GM12873 (cell line): ENCODE data around the gene STPG3.

Experiments used
- TF ChIP-seq, protein P1 (sequence below): IDR thresholded peaks from 2 replicates; pipeline ENCODE4 v1.5.1; 2012; ENCODE audit warnings: low read depth, mild to moderate bottlenecking, moderate library complexity, low read length, control low read depth; ENCODE audit not compliant: insufficient read depth; ENCODE audit errors: missing control alignments

The STPG3 gene

DNA sequence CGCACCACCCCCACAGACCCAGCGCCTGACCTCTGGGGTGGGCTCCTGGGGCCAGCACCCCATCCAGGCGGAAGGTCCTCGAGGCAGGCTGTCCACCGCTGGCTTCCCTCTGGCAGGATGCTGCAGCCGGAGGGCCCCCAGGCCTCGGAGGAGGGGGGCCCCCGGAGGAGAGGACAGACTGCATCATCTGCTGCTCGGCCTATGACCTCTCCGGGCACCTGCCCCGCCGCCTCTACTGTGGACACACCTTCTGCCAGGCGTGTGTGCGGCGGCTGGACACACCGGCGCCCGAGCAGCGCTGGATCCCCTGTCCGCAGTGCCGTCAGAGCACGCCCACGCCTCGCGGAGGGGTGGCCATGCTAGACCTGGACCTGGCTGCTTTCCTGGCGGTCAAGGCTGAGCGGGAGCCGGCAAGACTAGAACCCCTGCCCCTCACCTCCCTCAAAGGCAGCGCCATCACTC, 22.5 kb upstream of the STPG3 start:
- TF ChIP-seq, protein P1, sequence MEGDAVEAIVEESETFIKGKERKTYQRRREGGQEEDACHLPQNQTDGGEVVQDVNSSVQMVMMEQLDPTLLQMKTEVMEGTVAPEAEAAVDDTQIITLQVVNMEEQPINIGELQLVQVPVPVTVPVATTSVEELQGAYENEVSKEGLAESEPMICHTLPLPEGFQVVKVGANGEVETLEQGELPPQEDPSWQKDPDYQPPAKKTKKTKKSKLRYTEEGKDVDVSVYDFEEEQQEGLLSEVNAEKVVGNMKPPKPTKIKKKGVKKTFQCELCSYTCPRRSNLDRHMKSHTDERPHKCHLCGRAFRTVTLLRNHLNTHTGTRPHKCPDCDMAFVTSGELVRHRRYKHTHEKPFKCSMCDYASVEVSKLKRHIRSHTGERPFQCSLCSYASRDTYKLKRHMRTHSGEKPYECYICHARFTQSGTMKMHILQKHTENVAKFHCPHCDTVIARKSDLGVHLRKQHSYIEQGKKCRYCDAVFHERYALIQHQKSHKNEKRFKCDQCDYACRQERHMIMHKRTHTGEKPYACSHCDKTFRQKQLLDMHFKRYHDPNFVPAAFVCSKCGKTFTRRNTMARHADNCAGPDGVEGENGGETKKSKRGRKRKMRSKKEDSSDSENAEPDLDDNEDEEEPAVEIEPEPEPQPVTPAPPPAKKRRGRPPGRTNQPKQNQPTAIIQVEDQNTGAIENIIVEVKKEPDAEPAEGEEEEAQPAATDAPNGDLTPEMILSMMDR, result no peak

DNA sequence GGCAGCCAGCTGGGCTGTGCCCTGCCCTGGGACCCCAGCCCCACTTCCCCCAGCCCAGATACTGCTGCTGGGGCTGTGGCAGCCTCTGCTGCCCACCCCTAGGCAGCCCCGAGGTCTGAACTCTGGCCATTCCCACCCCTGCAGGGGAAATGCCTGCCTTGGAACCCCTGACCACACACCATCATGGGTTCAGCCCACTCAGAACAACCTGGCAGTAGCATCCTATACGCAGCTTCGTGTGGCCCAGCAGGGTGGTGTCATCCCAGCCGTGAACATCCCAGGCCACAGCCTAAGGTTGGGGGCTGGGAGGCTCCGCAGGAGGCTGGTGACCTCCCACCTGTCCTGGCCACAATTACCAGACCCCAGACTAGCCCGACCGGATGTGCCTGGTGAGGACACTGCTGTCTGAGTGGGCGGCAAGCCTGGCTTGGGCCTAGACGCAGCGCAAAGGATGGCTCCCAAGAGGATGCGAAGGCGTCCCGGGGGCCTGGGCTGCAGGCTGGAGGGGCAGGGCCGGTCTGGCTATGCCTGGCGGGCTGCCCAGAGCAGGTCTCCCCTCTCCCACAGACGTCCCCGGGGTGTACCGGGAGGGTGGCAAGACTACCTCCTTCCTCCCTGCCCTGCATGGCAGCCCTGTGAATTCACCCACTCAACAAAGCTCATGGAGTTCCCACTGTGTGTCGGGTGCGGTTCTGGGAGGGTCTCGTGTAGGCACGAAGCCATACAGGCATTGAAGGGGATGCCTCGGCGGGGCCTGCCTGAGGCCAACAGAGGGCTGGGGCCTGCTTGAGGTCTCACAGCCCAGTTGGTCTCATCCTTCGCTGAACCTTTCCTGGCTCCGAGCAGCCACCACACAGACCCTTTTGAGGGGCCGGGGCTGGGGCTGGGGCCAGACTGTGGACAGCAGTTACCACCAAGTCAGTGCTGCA, 21.9 kb upstream of the STPG3 start:
- TF ChIP-seq, protein P1, result no peak

DNA sequence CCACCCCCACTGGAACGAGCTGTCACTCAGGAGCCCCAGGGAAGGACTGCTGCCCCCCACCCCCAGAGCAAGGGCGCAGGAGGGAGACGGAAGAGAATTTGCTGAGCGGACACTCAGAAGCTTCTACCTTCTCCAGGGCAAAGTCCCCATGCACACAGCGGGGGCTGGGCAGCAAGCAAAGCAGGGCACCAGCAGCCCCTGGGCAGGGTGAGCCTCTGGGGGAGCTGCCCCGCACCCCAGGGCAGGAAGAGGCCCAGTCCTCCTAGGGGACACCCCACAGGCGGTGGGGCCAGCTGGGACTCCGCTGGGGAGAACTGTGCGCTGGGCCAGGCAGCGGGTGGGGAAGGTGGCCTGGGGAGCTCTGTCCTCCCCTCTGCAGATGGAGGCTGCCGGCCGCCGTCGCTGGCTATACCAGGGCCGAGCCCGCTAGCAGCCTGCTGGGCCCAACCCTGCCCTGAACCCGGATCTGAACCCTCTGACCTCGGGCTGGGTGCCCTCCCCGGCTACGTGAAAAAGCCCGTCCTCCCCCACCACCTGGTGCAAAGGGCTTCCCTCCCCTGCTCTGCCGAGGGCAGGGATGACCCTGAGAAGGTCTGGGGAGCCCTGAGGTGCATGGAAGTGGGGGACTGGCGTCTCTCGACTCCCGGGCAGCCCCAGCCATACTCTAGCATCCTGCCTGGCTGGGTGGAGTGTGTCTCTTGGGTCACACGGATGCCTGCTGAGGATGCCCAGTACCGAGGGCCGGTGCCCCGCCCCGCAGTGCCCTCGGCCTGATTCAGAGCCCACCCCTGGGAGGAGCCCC, 21.0 kb upstream of the STPG3 start:
- TF ChIP-seq, protein P1, result no peak

DNA sequence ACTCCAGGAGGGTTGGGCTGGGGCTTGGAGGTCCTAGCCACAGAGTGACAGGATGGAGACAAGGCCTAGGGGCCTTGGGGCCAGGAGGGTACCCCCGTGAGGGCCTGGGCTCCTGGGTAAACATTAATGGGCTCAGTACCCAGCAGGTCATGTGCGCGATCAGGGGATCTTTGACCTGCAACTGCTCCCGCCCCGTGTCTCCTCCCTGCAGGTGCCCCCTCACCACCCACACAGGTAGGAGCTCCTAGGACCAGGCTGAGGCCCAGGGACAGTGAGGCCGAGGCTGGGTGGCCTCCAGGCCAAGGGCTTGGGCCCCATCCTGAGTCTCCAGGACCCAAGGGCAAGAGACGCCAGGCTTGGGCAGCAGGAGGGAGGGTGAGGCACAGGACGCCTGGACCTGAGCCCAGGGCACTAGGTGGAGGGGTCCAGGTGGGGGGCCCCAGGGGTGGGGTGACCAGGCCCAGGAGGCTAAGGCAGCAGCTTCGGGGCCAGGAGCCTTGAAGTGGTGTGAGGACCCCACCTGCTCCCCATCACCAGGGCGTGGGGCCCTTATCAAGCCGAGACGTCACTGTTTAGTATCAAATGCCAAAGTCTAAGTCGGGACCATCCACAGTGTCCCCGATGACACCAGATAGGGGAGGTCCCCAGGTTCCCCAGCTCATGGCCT, 20.2 kb upstream of the STPG3 start, which contains the start of gene SLC34A3:
Gene SLC34A3, plus strand, starts transcription at position 197 of the 667 bp plus-strand sequence. CDS start 802 bp downstream, outside the sequence.
- TF ChIP-seq, protein P1, result no peak

DNA sequence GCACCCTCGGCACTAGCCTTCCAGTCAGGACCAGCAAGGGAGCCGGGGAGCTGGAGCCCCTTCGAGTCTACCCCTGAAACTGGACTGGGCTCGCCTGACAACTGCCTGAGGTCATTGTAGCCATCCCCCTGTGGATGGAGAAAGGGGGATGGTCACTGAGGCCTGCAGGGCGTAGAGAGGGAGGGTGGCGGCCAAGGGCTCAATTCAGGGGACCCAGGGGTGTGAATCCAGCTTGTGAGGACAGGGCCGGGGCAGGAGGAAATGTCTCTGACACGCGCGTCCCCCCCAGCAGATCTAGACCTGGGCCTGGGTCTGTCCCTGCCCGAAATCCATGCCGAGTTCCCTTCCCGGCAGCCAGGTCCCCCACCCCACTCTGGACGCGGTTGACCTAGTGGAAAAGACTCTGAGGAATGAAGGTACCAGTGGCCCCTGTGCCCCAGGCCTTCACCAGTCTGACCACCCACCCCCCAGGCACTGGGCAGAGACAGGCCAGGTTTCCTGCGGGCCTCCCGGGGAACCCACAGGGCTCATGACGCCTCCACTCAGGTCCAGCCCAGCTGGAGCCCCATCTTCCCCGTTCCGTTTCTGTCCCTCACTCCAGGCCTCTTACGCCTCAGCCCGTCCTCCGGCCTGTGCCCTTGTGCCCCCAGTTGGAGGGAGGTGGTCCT, 19.6 kb upstream of the STPG3 start:
- TF ChIP-seq, protein P1, result no peak

DNA sequence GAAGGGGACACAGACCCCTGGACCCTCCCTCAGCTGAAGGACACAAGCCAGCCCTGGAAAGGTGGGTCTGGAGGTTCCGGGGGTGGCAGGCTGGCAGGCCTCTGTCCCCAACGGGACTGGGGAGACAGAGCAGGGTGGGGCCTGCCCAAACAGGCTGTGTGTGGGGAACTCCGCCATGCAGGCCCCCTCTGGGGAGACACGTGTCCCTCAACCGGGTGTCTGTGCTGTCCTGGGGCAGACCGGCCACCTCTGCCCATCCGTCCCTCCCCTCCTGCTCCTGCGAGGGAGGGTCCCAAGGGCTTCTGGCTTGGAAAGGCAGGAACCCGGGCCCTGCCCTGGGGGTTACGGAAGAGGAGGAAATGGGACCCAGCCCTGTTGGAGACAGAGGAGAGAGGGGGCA, 19.0 kb upstream of the STPG3 start:
- TF ChIP-seq, protein P1, result no peak
